A673 (cell line): ENCODE measurements around the gene SLC1A4. TPM values are rescaled to one million over a fixed set of nuclear protein-coding genes. Genes with fewer than 3 reads are reported as not detected.

ENCODE experiments used
- BruUV-seq: library from RNA; stranded (reverse); fragments of 400-500 nt; replicated peaks from 2 replicates; lab custom pipeline; 2021; lab: Mats Ljungman, UMichigan
- CTCF ChIA-PET: fragments of 300-600 bp; sonication (Branson Sonifier 250); formaldehyde crosslinking; loops from one replicate; lab custom pipeline; 2022; ENCODE audit warnings: antibody characterized with exemption; lab: Charles Lee
- POLR2A ChIA-PET: fragments of 300-600 bp; sonication (Branson Sonifier 250); formaldehyde crosslinking; loops from one replicate; lab custom pipeline; 2022; ENCODE audit warnings: antibody characterized with exemption; ENCODE audit not compliant: low non-redundant PET; lab: Charles Lee
- DNase-seq: peaks from one replicate; pipeline ENCODE4 v3.0.0-alpha.2; 2015; ENCODE audit warnings: low spot score
- H3K27ac ChIP-seq: fragments of 200-600 bp; sonication (generic); 2 replicates; pipeline ENCODE4 v1.5.1; 2016; ENCODE audit warnings: mixed run types, low read depth, mild to moderate bottlenecking, mixed read lengths, antibody characterized with exemption, low read length; ENCODE audit not compliant: poor library complexity, severe bottlenecking
- H3K27me3 ChIP-seq: fragments of 200-600 bp; sonication (generic); replicated peaks from 2 replicates; pipeline ENCODE4 v1.6.1; 2017; ENCODE audit warnings: mixed run types, low read depth, mild to moderate bottlenecking, mixed read lengths, antibody characterized with exemption, low read length; ENCODE audit not compliant: insufficient read depth, poor library complexity
- H3K36me3 ChIP-seq: fragments of 200-600 bp; sonication (generic); 2 replicates; pipeline ENCODE4 v1.6.1; 2016; ENCODE audit warnings: mixed run types, mild to moderate bottlenecking, mixed read lengths, antibody characterized with exemption, low read length; ENCODE audit not compliant: insufficient read depth, poor library complexity, severe bottlenecking
- H3K4me1 ChIP-seq: fragments of 200-600 bp; sonication (generic); 2 replicates; pipeline ENCODE4 v1.6.1; 2017; ENCODE audit warnings: mixed run types, mild to moderate bottlenecking, mixed read lengths, antibody characterized with exemption, low read length; ENCODE audit not compliant: insufficient read depth, poor library complexity, severe bottlenecking
- H3K4me3 ChIP-seq: fragments of 200-600 bp; sonication (generic); 2 replicates; pipeline ENCODE4 v1.5.1; 2016; ENCODE audit warnings: low read depth, mixed run types, mild to moderate bottlenecking, mixed read lengths, low read length; ENCODE audit not compliant: poor library complexity, severe bottlenecking
- H3K9me3 ChIP-seq: fragments of 200-600 bp; sonication (generic); 2 replicates; pipeline ENCODE4 v1.6.1; 2016; ENCODE audit warnings: mixed run types, low read depth, mild to moderate bottlenecking, mixed read lengths, antibody characterized with exemption, low read length; ENCODE audit not compliant: poor library complexity, severe bottlenecking
- CTCF ChIP-seq: fragments of 300-800, 200-600 bp; sonication (generic); conservative IDR thresholded peaks from 2 replicates; pipeline ENCODE4 v1.5.1; 2017; ENCODE audit warnings: low read depth, mild to moderate bottlenecking, antibody characterized with exemption, low read length, moderate library complexity, mixed read lengths
- EZH2 ChIP-seq: fragments of 200-600 bp; sonication (generic); IDR thresholded peaks from 2 replicates; pipeline ENCODE4 v1.6.1; 2017; ENCODE audit warnings: borderline replicate concordance, low read depth, mild to moderate bottlenecking, mixed read lengths, antibody characterized with exemption, low read length; ENCODE audit not compliant: poor library complexity, severe bottlenecking
- intact Hi-C: fragments of 100-400 bp; cut with micrococcal nuclease; formaldehyde crosslinking; loops from one replicate; pipeline ENCODE4 v1.10.0; 2022; ENCODE audit not compliant: unreplicated experiment
- total RNA-seq: library from RNA; stranded (reverse); gene quantifications from 2 replicates; pipeline ENCODE4 v1.2.3, GENCODE V29; 2021

SLC1A4 gene
- total RNA-seq, 1 experiment from 2014 or later = 78.1 TPM

GRCh38 chr2:64952511-64953482 lies 36.4 kb upstream of the SLC1A4 start:
- intact Hi-C loops = no loop called here
- BruUV-seq = no TSS peak

GRCh38 chr2:64955467-64955866 lies 33.7 kb upstream of the SLC1A4 start:
- H3K27ac ChIP-seq = no peak overlapping the region
- H3K36me3 ChIP-seq = no peaks in the 10 kb centered on the region
- no peak for TF ChIP-seq EZH2
- TF ChIP-seq CTCF = no peak
- H3K9me3 ChIP-seq = peaks cover 5% of the 10 kb centered on the region
- CTCF ChIA-PET = no interaction called here
- POLR2A ChIA-PET = no interaction called here
- intact Hi-C loops = no loop called here
- no peak overlapping the region for H3K4me3 ChIP-seq
- no peaks in the 10 kb centered on the region for H3K4me1 ChIP-seq
- no TSS peak for BruUV-seq
- no peaks in the 10 kb centered on the region for H3K27me3 ChIP-seq
- no peak for DNase-seq

More at GRCh38 chr2:64952511-64953482, 36.4 kb upstream of the SLC1A4 start:
- Histone ChIP-seq H3K27ac (no peak overlapping the region), H3K36me3 (no peaks in the 10 kb centered on the region), H3K9me3 (peaks cover 5% of the 10 kb centered on the region), H3K4me3 (no peak overlapping the region), H3K4me1 (no peaks in the 10 kb centered on the region), H3K27me3 (no peaks in the 10 kb centered on the region)
- ChIA-PET POLR2A (no interaction called here), CTCF (no interaction called here)
- no peak for TF ChIP-seq EZH2
- no peak for TF ChIP-seq CTCF
- DNase-seq = no peak

- no peak for TF ChIP-seq EZH2
- no peak for TF ChIP-seq CTCF
- CTCF ChIA-PET = no interaction called here
- no peaks in the 10 kb centered on the region for H3K27me3 ChIP-seq
Observed at GRCh38 chr2:64957109-64957903, 31.9 kb upstream of the SLC1A4 start.

More at GRCh38 chr2:64957109-64957903, 31.9 kb upstream of the SLC1A4 start:
- Histone ChIP-seq H3K4me1 (no peaks in the 10 kb centered on the region), H3K9me3 (peaks cover 5% of the 10 kb centered on the region), H3K4me3 (no peak overlapping the region), H3K27ac (no peak overlapping the region), H3K36me3 (no peaks in the 10 kb centered on the region)
- intact Hi-C loops = no loop called here
- POLR2A ChIA-PET = interaction anchor here (0.9 kb wide), 1 partner anchor 16 kb away, joined by 3 read pairs; no protein-coding TSS in a partner anchor
- no TSS peak for BruUV-seq
- no peak for DNase-seq
